Measurements from ENCODE around the gene ADAMTS9.

ADAMTS9 gene

DNA sequence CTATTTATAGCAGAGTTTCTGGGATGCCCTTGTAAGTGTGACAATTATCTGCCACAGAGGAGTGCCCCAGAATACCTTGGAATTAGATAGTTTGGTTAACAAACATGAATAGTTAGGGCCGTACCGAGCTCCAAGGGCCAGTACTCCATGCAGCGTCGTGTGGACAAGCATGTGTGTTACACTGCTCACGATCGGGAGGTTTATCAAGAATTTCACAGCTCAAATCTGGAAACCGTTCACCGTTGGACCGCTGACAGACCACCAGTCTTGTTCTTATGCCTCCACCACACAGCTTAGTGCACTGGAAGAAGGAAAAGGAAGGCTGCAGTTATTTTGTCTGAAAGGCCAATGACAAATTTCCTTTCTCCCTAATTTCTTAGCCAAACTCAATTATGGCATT lies 93.7 kb downstream of the ADAMTS9 start:
- TF ChIP-seq REST (IDR thresholded peaks at IDR 0.05; ENCODE audit: low read depth) = no peak
- TF ChIP-seq USF1 (IDR thresholded peaks at IDR 0.05) = no peak
- TF ChIP-seq YY1 (IDR thresholded peaks at IDR 0.05; ENCODE audit: low read depth) = no peak

DNA sequence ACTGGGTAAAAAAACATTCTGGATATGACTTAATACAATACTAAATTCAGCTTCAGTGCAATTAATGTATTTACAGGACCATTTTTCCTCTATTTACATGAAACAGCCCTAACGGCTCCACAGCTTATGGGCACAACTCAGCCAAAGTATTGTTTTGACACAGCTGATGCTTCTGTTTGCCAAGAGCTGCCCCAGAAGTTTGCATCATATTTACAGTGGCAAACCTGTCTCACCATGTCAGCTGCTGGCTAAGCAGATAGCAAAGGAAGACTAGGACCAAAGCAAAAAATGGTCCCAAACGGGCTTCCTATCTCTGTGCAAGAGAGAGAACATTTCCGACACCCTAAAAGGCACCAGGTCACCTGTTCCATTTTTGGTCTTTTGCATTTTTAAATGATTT lies 94.5 kb downstream of the ADAMTS9 start:
- TF ChIP-seq NFIC (IDR thresholded peaks at IDR 0.05) = no peak
- TF ChIP-seq CEBPB (IDR thresholded peaks at IDR 0.05) = no peak
- TF ChIP-seq ZBTB7A (IDR thresholded peaks at IDR 0.05; ENCODE audit: low read depth) = no peak
- TF ChIP-seq CREB1 (IDR thresholded peaks at IDR 0.05; ENCODE audit: low read depth) = no peak
- TF ChIP-seq YY1 (IDR thresholded peaks at IDR 0.05; ENCODE audit: low read depth) = no peak
- no peak for TF ChIP-seq EP300 (IDR thresholded peaks at IDR 0.05; ENCODE audit: borderline replicate concordance)

GRCh38 chr3:64591615-64592014 lies 96.2 kb downstream of the ADAMTS9 start:
- no peak for TF ChIP-seq TCF12 (IDR thresholded peaks at IDR 0.05; ENCODE audit: low read depth)
- no peak for TF ChIP-seq MAX (IDR thresholded peaks at IDR 0.05)
- TF ChIP-seq USF1 (IDR thresholded peaks at IDR 0.05) = no peak
- TF ChIP-seq REST (IDR thresholded peaks at IDR 0.05; ENCODE audit: low read depth) = no peak
- no peak for TF ChIP-seq TEAD4 (IDR thresholded peaks at IDR 0.05)
- TF ChIP-seq YY1 (IDR thresholded peaks at IDR 0.05; ENCODE audit: low read depth) = no peak
- no peak for TF ChIP-seq ZBTB7A (IDR thresholded peaks at IDR 0.05; ENCODE audit: low read depth)

DNA sequence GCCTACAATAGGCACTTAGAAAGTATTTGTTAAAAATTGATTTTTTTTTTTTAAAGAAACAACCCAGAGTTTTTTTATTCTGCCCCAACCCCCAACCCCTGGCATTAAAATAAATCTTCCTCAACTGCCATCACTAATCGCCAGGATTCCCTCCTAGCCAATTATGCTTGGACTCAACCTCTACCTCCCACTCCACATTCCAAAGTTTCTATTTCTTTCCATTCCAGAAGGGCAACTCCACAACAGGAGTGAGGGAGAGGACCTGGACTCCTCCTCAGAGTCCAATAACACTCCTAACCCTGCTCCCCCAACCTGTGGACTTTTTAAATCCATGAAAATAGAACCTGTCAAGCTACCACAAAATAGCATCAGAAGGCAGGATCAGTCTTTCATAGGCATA lies 99.4 kb downstream of the ADAMTS9 start:
- TF ChIP-seq FOXM1 (IDR thresholded peaks at IDR 0.05; ENCODE audit: borderline replicate concordance, low read depth) = no peak
- no peak for TF ChIP-seq CEBPB (IDR thresholded peaks at IDR 0.05)

GRCh38 chr3:64586952-64587351 lies 100.8 kb downstream of the ADAMTS9 start:
- TF ChIP-seq TEAD4 (IDR thresholded peaks at IDR 0.05) = no peak
- TF ChIP-seq CREB1 (IDR thresholded peaks at IDR 0.05; ENCODE audit: low read depth) = no peak
- no peak for TF ChIP-seq EP300 (IDR thresholded peaks at IDR 0.05; ENCODE audit: borderline replicate concordance)
- TF ChIP-seq FOXM1 (IDR thresholded peaks at IDR 0.05; ENCODE audit: borderline replicate concordance, low read depth) = no peak
- TF ChIP-seq TCF12 (IDR thresholded peaks at IDR 0.05; ENCODE audit: low read depth) = no peak
- TF ChIP-seq MAX (IDR thresholded peaks at IDR 0.05) = no peak
- no peak for TF ChIP-seq ZBTB7A (IDR thresholded peaks at IDR 0.05; ENCODE audit: low read depth)
- TF ChIP-seq REST (IDR thresholded peaks at IDR 0.05; ENCODE audit: low read depth) = no peak
- no peak for TF ChIP-seq CEBPB (IDR thresholded peaks at IDR 0.05)
- TF ChIP-seq RAD21 (IDR thresholded peaks at IDR 0.05; ENCODE audit: low read depth) = no peak

DNA sequence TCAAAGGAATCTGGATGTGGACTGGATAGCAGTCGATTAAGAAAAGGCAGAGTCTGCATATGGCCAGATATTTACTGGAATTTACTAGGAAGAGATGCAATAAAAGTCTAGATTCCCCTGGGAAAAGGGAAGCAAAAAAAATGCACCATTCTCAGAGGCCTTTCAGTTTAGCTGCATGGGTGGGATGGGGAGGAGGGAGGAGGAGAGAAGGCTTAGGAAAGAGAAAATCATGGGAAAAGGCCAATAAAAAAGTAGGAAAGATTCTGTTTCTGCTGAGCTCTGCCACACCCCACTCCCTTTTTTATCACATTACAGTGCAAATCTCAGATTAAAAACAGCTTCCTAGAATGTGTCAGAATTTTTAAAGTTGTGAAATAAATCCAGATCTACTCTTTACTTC lies 103.6 kb downstream of the ADAMTS9 start:
- TF ChIP-seq FOXM1 (IDR thresholded peaks at IDR 0.05; ENCODE audit: borderline replicate concordance, low read depth) (no peak), RAD21 (IDR thresholded peaks at IDR 0.05; ENCODE audit: low read depth) (no peak), NFIC (IDR thresholded peaks at IDR 0.05) (no peak), TCF12 (IDR thresholded peaks at IDR 0.05; ENCODE audit: low read depth) (no peak), EGR1 (IDR thresholded peaks at IDR 0.05) (no peak), TEAD4 (IDR thresholded peaks at IDR 0.05) (no peak), YY1 (IDR thresholded peaks at IDR 0.05; ENCODE audit: low read depth) (no peak), MAX (IDR thresholded peaks at IDR 0.05) (no peak)

Measured in Ishikawa (cell line).